Type B pancreatic cell (in vitro differentiated cells): ENCODE measurements around the gene SCP2. TPM values are rescaled to one million over a fixed set of nuclear protein-coding genes. Genes with fewer than 3 reads are reported as not detected.

ENCODE experiments used
- DNase-seq: peaks from one replicate; pipeline ENCODE4 v3.0.0; 2021; ENCODE audit warnings: mixed read lengths; ENCODE audit not compliant: unreplicated experiment; ENCODE audit errors: extremely low spot score
- H3K27ac Mint-ChIP-seq: 2 replicates; pipeline ENCODE4 v1.8.0; 2021; ENCODE audit warnings: mild to moderate bottlenecking, mixed read lengths
- H3K27me3 Mint-ChIP-seq: 2 replicates; pipeline ENCODE4 v1.8.0; 2021; ENCODE audit warnings: mixed read lengths
- H3K36me3 Mint-ChIP-seq: 2 replicates; pipeline ENCODE4 v1.8.0; 2021; ENCODE audit warnings: mixed read lengths
- H3K4me1 Mint-ChIP-seq: one replicate; pipeline ENCODE4 v1.8.0; 2021; ENCODE audit warnings: mixed read lengths; ENCODE audit not compliant: unreplicated experiment
- H3K4me3 Mint-ChIP-seq: 2 replicates; pipeline ENCODE4 v1.8.0; 2021; ENCODE audit warnings: mild to moderate bottlenecking, mixed read lengths
- H3K9me3 Mint-ChIP-seq: 2 replicates; pipeline ENCODE4 v1.8.0; 2021; ENCODE audit warnings: mixed read lengths
- total RNA-seq: library from RNA; stranded (reverse); gene quantifications from 2 replicates; pipeline ENCODE4 v1.2.1, GENCODE V29; 2021; ENCODE audit warnings: low replicate concordance
- TF ChIP-seq, protein P1 (sequence below): fragments of 200-600 bp; sonication (generic); conservative IDR thresholded peaks from 2 replicates; pipeline ENCODE4 v1.5.0; 2021; ENCODE audit warnings: antibody characterized with exemption, mild to moderate bottlenecking

Gene SCP2
- total RNA-seq, 1 donor from 2014 or later: 108 TPM

DNA sequence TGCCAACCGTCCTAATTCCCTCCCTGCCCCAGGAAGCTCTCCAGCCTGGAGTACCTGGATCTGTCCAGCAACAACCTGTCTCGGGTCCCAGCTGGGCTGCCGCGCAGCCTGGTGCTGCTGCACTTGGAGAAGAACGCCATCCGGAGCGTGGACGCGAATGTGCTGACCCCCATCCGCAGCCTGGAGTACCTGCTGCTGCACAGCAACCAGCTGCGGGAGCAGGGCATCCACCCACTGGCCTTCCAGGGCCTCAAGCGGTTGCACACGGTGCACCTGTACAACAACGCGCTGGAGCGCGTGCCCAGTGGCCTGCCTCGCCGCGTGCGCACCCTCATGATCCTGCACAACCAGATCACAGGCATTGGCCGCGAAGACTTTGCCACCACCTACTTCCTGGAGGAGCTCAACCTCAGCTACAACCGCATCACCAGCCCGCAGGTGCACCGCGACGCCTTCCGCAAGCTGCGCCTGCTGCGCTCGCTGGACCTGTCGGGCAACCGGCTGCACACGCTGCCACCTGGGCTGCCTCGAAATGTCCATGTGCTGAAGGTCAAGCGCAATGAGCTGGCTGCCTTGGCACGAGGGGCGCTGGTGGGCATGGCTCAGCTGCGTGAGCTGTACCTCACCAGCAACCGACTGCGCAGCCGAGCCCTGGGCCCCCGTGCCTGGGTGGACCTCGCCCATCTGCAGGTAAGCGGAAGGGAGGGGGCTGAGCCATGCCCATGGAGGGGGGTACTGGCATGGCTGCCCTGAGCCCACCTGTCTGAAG, 151.4 kb downstream of the SCP2 start:
- H3K27ac Mint-ChIP-seq: no peak overlapping the region
- peaks cover 8% of the 10 kb centered on the region for H3K4me1 Mint-ChIP-seq
- H3K36me3 Mint-ChIP-seq: no peaks in the 10 kb centered on the region
- no peak for DNase-seq
- no peak overlapping the region for H3K4me3 Mint-ChIP-seq
- TF ChIP-seq, protein P1, sequence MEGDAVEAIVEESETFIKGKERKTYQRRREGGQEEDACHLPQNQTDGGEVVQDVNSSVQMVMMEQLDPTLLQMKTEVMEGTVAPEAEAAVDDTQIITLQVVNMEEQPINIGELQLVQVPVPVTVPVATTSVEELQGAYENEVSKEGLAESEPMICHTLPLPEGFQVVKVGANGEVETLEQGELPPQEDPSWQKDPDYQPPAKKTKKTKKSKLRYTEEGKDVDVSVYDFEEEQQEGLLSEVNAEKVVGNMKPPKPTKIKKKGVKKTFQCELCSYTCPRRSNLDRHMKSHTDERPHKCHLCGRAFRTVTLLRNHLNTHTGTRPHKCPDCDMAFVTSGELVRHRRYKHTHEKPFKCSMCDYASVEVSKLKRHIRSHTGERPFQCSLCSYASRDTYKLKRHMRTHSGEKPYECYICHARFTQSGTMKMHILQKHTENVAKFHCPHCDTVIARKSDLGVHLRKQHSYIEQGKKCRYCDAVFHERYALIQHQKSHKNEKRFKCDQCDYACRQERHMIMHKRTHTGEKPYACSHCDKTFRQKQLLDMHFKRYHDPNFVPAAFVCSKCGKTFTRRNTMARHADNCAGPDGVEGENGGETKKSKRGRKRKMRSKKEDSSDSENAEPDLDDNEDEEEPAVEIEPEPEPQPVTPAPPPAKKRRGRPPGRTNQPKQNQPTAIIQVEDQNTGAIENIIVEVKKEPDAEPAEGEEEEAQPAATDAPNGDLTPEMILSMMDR: no peak
- peaks cover 4% of the 10 kb centered on the region for H3K27me3 Mint-ChIP-seq
- no peaks in the 10 kb centered on the region for H3K9me3 Mint-ChIP-seq

GRCh38 chr1:53079251-53079650, 152.2 kb downstream of the SCP2 start:
- Mint-ChIP-seq H3K36me3 (no peaks in the 10 kb centered on the region), H3K4me1 (peaks cover 8% of the 10 kb centered on the region), H3K4me3 (no peak overlapping the region), H3K27ac (no peak overlapping the region), H3K9me3 (no peaks in the 10 kb centered on the region), H3K27me3 (peaks cover 4% of the 10 kb centered on the region)
- DNase-seq: no peak
- TF ChIP-seq, protein P1: no peak

DNA sequence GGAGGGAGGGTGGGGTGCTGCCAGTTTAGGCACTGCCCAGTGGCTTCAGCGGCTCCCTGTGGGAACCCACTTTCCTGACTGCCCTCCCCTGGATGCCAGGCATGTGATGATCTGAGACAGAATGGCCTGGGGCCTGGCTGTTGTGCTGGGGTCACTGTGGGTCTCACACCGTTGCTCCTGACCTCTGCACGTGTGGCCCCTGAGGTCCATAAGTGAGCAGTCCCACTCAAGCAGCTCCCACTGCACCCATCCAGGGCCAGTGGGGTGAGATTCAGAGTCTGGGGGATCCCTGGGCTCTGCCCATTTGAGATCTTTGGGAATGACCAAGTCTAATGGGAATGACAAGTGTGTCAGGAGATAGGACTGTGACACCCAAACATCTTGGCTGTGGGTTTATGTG, 153.0 kb downstream of the SCP2 start:
- Mint-ChIP-seq H3K9me3 (no peaks in the 10 kb centered on the region), H3K36me3 (no peaks in the 10 kb centered on the region), H3K4me1 (peaks cover 14% of the 10 kb centered on the region), H3K27me3 (peaks cover 4% of the 10 kb centered on the region), H3K4me3 (no peak overlapping the region), H3K27ac (no peak overlapping the region)
- TF ChIP-seq, protein P1: no peak
- no peak for DNase-seq

DNA sequence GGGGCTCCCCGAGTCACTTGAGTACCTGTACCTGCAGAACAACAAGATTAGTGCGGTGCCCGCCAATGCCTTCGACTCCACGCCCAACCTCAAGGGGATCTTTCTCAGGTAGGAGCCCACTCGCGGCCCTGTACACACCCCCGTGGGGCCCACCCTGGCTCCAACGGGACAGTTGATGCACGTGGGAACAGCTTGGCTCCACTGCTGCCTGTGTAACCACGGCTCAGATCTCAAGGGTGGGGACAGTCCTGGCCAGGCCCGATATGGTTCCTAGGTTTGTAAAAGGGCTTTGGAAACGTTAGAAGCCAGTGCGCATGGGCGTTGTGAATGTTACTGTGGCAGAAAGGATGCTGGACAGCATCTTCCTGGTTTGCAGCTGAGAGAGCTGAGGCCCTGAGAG, 153.7 kb downstream of the SCP2 start:
- Mint-ChIP-seq H3K4me1 (peaks cover 14% of the 10 kb centered on the region), H3K4me3 (no peak overlapping the region), H3K27ac (no peak overlapping the region), H3K36me3 (no peaks in the 10 kb centered on the region), H3K9me3 (no peaks in the 10 kb centered on the region), H3K27me3 (peaks cover 4% of the 10 kb centered on the region)
- TF ChIP-seq, protein P1: no peak
- no peak for DNase-seq

- TF ChIP-seq, protein P1: no peak
- peaks cover 14% of the 10 kb centered on the region for H3K4me1 Mint-ChIP-seq
- DNase-seq: no peak
- H3K36me3 Mint-ChIP-seq: no peaks in the 10 kb centered on the region
- peaks cover 4% of the 10 kb centered on the region for H3K27me3 Mint-ChIP-seq
- H3K4me3 Mint-ChIP-seq: no peak overlapping the region
- H3K9me3 Mint-ChIP-seq: no peaks in the 10 kb centered on the region
- no peak overlapping the region for H3K27ac Mint-ChIP-seq
Measured at GRCh38 chr1:53081384-53082066, 154.4 kb downstream of the SCP2 start.
